H1 (cell line): ENCODE measurements around the gene KIF25. TPM values are rescaled to one million over a fixed set of nuclear protein-coding genes. Genes with fewer than 3 reads are reported as not detected.

Experiments
- CTCF ChIA-PET: fragments of 300-600 bp; sonication (Branson Sonifier 250); formaldehyde crosslinking; loops from one replicate; lab custom pipeline; 2021; ENCODE audit not compliant: partially characterized antibody; lab: Charles Lee
- POLR2A ChIA-PET: fragments of 300-600 bp; sonication (Branson Sonifier 250); formaldehyde crosslinking; loops from one replicate; lab custom pipeline; 2021; ENCODE audit warnings: inconsistent platforms; ENCODE audit not compliant: partially characterized antibody; lab: Charles Lee
- DNase-seq, 2 experiments: peaks; one replicate each; pipeline versions ENCODE4 v3.0.0 to v3.0.0-alpha.2; 2010 to 2022; ENCODE audit warnings: low spot score in 2 of 2, low read depth in 1 of 2, mixed read lengths in 1 of 2
- FAIRE-seq: peaks from 2 replicates; lab custom pipeline; 2011; peaks lifted over from hg19 to GRCh38; lab: Jason Lieb, UNC
- H2AFZ ChIP-seq: 2 replicates; pipeline ENCODE4 v1.8.1; 2012; ENCODE audit warnings: low read length, inconsistent platforms
- H2AK5ac ChIP-seq: 2 replicates; pipeline ENCODE4 v1.6.1; 2013; ENCODE audit warnings: low read depth, low read length
- H2BK120ac ChIP-seq: replicated peaks from 2 replicates; pipeline ENCODE3; 2013; ENCODE audit warnings: low read depth, low read length, inconsistent platforms
- H2BK12ac ChIP-seq: 2 replicates; pipeline ENCODE4 v1.6.1; 2013; ENCODE audit warnings: low read depth, low read length
- H2BK15ac ChIP-seq: 2 replicates; pipeline ENCODE4 v1.6.1; 2013; ENCODE audit warnings: low read length
- H2BK20ac ChIP-seq: 2 replicates; pipeline ENCODE4 v1.6.1; 2013; ENCODE audit warnings: low read length
- H2BK5ac ChIP-seq: 2 replicates; pipeline ENCODE4 v1.6.1; 2013; ENCODE audit warnings: low read depth, low read length
- H3K14ac ChIP-seq: 2 replicates; pipeline ENCODE4 v1.6.1; 2013; ENCODE audit warnings: inconsistent platforms; ENCODE audit not compliant: insufficient read length
- H3K18ac ChIP-seq: 2 replicates; pipeline ENCODE4 v1.6.1; 2013; ENCODE audit warnings: low read length; ENCODE audit errors: extremely low read depth
- H3K23ac ChIP-seq: 2 replicates; pipeline ENCODE4 v1.6.1; 2013; ENCODE audit warnings: inconsistent platforms; ENCODE audit not compliant: insufficient read length
- H3K23me2 ChIP-seq: 2 replicates; pipeline ENCODE4 v1.6.1; 2013; ENCODE audit warnings: low read depth, low read length
- H3K27ac ChIP-seq: 2 replicates; pipeline ENCODE4 v1.6.1; 2011; ENCODE audit warnings: low read depth, low read length, inconsistent platforms
- H3K27me3 ChIP-seq, 4 experiments: replicated peaks in 1 of 4; 1 replicate in 1 of 4; 2 replicates in 3 of 4; pipeline versions ENCODE4 v1.6.1 to v1.8.1; 2011 to 2013; ENCODE audit warnings: low read length in 3 of 4, mild to moderate bottlenecking in 3 of 4, inconsistent platforms in 2 of 4, mixed read lengths in 2 of 4, moderate library complexity in 1 of 4; ENCODE audit not compliant: control insufficient read depth in 3 of 4, insufficient read depth in 3 of 4; ENCODE audit errors: extremely low read depth in 1 of 4
- H3K36me3 ChIP-seq, 4 experiments: 2 replicates each; pipeline versions ENCODE4 v1.6.1 to v1.8.1; 2011 to 2013; ENCODE audit warnings: mild to moderate bottlenecking in 4 of 4, low read length in 3 of 4, moderate library complexity in 2 of 4, control low read depth in 1 of 4, inconsistent platforms in 1 of 4; ENCODE audit not compliant: insufficient read depth in 4 of 4, control insufficient read depth in 2 of 4
- H3K4ac ChIP-seq: replicated peaks from 2 replicates; pipeline ENCODE3; 2013; ENCODE audit warnings: low read length, low read depth, mixed read lengths, inconsistent platforms; ENCODE audit not compliant: insufficient read length
- H3K4me1 ChIP-seq, 4 experiments: replicated peaks in 1 of 4; 1 replicate in 1 of 4; 2 replicates in 3 of 4; pipeline versions ENCODE4 v1.6.1 to v1.8.1; 2011 to 2013; ENCODE audit warnings: low read length in 3 of 4, inconsistent platforms in 2 of 4, mixed read lengths in 1 of 4; ENCODE audit not compliant: insufficient read depth in 4 of 4, control insufficient read depth in 3 of 4
- H3K4me2 ChIP-seq, 2 experiments: 2 replicates each; pipeline versions ENCODE4 v1.6.1 to v1.8.1; 2011 to 2013; ENCODE audit warnings: low read depth in 2 of 2, low read length in 2 of 2, control low read depth in 1 of 2, inconsistent platforms in 1 of 2, mild to moderate bottlenecking in 1 of 2; ENCODE audit not compliant: insufficient read depth in 1 of 2
- H3K4me3 ChIP-seq, 4 experiments: fragments of 200-600, 300-600 bp in 1 of 4; sonication (generic), shearing (Covaris generic), sonication (Bioruptor Twin) in 1 of 4; 2 replicates each; pipeline versions ENCODE4 v1.5.1 to v1.8.1; 2011 to 2016; ENCODE audit warnings: low read length in 4 of 4, low read depth in 3 of 4, control low read depth in 2 of 4, inconsistent platforms in 2 of 4, mild to moderate bottlenecking in 2 of 4, mixed read lengths in 1 of 4, moderate library complexity in 1 of 4; ENCODE audit not compliant: insufficient read depth in 2 of 4; ENCODE audit errors: extremely low read depth in 1 of 4
- H3K56ac ChIP-seq: replicated peaks from 2 replicates; pipeline ENCODE3; 2013; ENCODE audit warnings: low read depth, mild to moderate bottlenecking, mixed read lengths, low read length, inconsistent platforms; ENCODE audit not compliant: insufficient read length
- H3K79me1 ChIP-seq: 2 replicates; pipeline ENCODE4 v1.6.1; 2013; ENCODE audit warnings: low read depth, low read length, control low read depth
- H3K79me2 ChIP-seq, 2 experiments: 2 replicates each; pipeline versions ENCODE4 v1.6.1 to v1.8.1; 2012 to 2013; ENCODE audit warnings: low read length in 2 of 2, mild to moderate bottlenecking in 2 of 2, inconsistent platforms in 1 of 2; ENCODE audit not compliant: insufficient read depth in 2 of 2, control insufficient read depth in 1 of 2
- H3K9ac ChIP-seq, 4 experiments: replicated peaks in 1 of 4; 1 replicate in 1 of 4; 2 replicates in 3 of 4; pipeline versions ENCODE4 v1.6.1 to v1.8.1; 2011 to 2013; ENCODE audit warnings: low read depth in 3 of 4, low read length in 3 of 4, control low read depth in 2 of 4, mild to moderate bottlenecking in 2 of 4, moderate library complexity in 2 of 4, inconsistent platforms in 1 of 4; ENCODE audit errors: extremely low read depth in 1 of 4
- H3K9me3 ChIP-seq, 2 experiments: 2 replicates each; pipeline versions ENCODE4 v1.6.1 to v1.8.1; 2012 to 2013; ENCODE audit warnings: mild to moderate bottlenecking in 2 of 2, moderate library complexity in 2 of 2, control low read depth in 1 of 2, inconsistent platforms in 1 of 2, low read depth in 1 of 2, low read length in 1 of 2, mixed read lengths in 1 of 2; ENCODE audit not compliant: insufficient read depth in 2 of 2
- H4K20me1 ChIP-seq, 2 experiments: replicated peaks in 1 of 2; 2 replicates each; pipeline versions ENCODE3 to v1.8.1; 2011 to 2013; ENCODE audit warnings: inconsistent platforms in 2 of 2, low read length in 2 of 2, mild to moderate bottlenecking in 1 of 2; ENCODE audit not compliant: insufficient read depth in 2 of 2, control insufficient read depth in 1 of 2
- H4K5ac ChIP-seq: 2 replicates; pipeline ENCODE4 v1.6.1; 2013; ENCODE audit warnings: low read length, low read depth, mixed read lengths, inconsistent platforms; ENCODE audit not compliant: insufficient read length
- H4K8ac ChIP-seq: 2 replicates; pipeline ENCODE4 v1.8.0; 2013; ENCODE audit warnings: mild to moderate bottlenecking, moderate library complexity, low read length, inconsistent platforms; ENCODE audit not compliant: insufficient read depth; ENCODE audit errors: extremely low read depth
- H4K91ac ChIP-seq: replicated peaks from 2 replicates; pipeline ENCODE3; 2013; ENCODE audit warnings: low read length, mixed read lengths, inconsistent platforms; ENCODE audit not compliant: insufficient read length
- RNF2 ChIP-seq: fragments of 200-900, 300-1000 bp; sonication (generic); IDR thresholded peaks from 2 replicates; pipeline ENCODE4 v1.7.1; 2016; ENCODE audit warnings: borderline replicate concordance, low read depth, mild to moderate bottlenecking, antibody characterized with exemption, low read length; ENCODE audit not compliant: poor library complexity, severe bottlenecking; ENCODE audit errors: missing control alignments
- WGBS, 2 experiments: shearing (Covaris generic) in 1 of 2; methylation state at CpG; one replicate each; pipeline versions ENCODE4 v1.1.6 to v1.1.7; 2013 to 2015; ENCODE audit warnings: low lambda C conversion rate in 2 of 2, mixed read lengths in 2 of 2, inconsistent platforms in 1 of 2, low coverage in 1 of 2, missing lambda C conversion rate in 1 of 2; ENCODE audit not compliant: insufficient replicate concordance in 2 of 2, insufficient coverage in 1 of 2, insufficient read length in 1 of 2; ENCODE audit errors: extremely low coverage in 1 of 2, missing lambda C conversion rate in 1 of 2; 5-methylcytosine and 5-hydroxymethylcytosine counted together
- polyA plus RNA-seq, 7 experiments: library from polyadenylated mRNA; depleted of rRNA in 3 of 7; stranded (reverse) in 5 of 7; unstranded in 2 of 7; fragments of >200 nt in 5 of 7; fragments of 200-250 nt in 2 of 7; gene quantifications; 1 replicate in 5 of 7; 2 replicates in 1 of 7; 4 replicates in 1 of 7; pipeline versions ENCODE4 v1.2.1 to v1.2.3, GENCODE V29; 2011 to 2013; ENCODE audit warnings: missing spikeins in 2 of 7, mixed read lengths in 2 of 7
- total RNA-seq: library from RNA; stranded (reverse); fragmentation: NEBNext Ultra II Directional; extraction: Animal tissue kit (Norgen Biotek cat#: 25700); gene quantifications from 2 replicates; pipeline ENCODE4 v1.2.1, GENCODE V29; 2021
- TF ChIP-seq, protein P1 (sequence below): IDR thresholded peaks from 2 replicates; pipeline ENCODE4 v1.6.1; 2012; ENCODE audit warnings: inconsistent platforms
- TF ChIP-seq, protein P2 (sequence below): IDR thresholded peaks from 2 replicates; pipeline ENCODE4 v1.6.1; 2012; ENCODE audit warnings: inconsistent platforms

Gene KIF25
- total and polyA plus RNA-seq, 2 of the 8 experiments (the other 6 are each of a cell fraction or from before 2014, with no cell fraction given), result 1.5 to 2.0 TPM

DNA sequence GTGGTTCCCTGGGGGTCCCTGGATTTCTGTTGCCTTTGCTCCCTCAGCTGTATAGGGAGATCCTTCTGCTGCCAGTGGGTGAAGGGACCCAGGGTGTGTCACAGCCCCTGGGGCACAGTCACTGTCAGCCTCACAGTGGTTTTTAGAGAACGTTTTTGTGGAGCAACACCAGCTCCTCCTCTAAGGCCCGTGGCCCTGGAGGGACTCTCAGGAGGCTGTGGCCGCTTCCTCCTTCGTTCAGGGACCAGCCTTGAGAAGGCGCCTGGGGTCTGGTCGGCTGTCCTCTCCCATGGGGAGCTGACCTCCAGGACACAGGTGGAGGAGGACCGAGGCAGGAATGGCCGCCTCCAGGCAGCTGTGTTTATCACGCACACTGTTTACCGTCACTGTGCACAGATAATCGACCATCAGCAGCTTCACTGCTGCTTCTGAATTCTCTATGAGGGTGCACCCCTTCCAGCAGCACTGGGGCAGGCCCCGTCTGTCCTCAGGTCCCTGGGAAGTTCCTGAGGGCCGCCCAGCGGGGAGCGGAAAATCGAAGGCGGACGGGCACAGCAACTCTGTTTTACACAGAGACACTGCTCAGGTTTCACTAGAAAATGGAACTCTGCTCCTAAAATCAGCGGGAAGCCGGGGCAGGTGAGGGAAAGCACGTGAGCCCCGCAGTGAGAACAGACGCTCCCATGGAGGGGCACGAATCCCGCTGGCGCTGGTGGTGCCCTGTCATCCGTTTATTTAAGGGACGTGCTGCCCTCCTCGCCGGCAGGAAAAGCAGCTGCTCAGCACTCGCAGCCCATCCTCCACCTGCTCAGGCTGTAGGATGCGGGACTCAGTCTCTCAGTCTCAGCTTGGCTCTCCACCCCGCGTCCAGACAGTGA lies 92.0 kb downstream of the KIF25 start:
- peak overlapping the region; percentile 45 for H3K14ac ChIP-seq
- H3K4me3 ChIP-seq, result no peak overlapping the region
- peak overlapping the region; percentile 54 for H2BK120ac ChIP-seq
- peaks cover 0 to 29% (median 13%) of the 10 kb centered on the region in 4 experiments; a peak in 6 of 7 replicates for H3K4me1 ChIP-seq
- no peak overlapping the region for H2BK20ac ChIP-seq
- H2AK5ac ChIP-seq, result 0 out of 2 replicates have a peak overlapping the region, but pooled peaks have one; percentile 53
- no peak overlapping the region for H3K27ac ChIP-seq
- no peak overlapping the region for H3K9ac ChIP-seq
- DNase-seq, result no peak
- H3K27me3 ChIP-seq, result peaks cover 0 to 2% (median 0%) of the 10 kb centered on the region in 4 experiments; a peak in 2 of 7 replicates
- H4K91ac ChIP-seq, result peak overlapping the region; percentile 73
- no peaks in the 10 kb centered on the region for H3K36me3 ChIP-seq
- no peak overlapping the region; a peak in 1 of 4 replicates for H3K4me2 ChIP-seq
- peak overlapping the region; percentile 52; the same call in 1 of the 2 replicates for H2BK5ac ChIP-seq
- CTCF ChIA-PET, result interaction anchor here (0.7 to 2.4 kb wide), 11 partner anchors 14 to 50 kb away, joined by 4 to 12 read pairs (median 6); no protein-coding TSS in a partner anchor
- no peaks in the 10 kb centered on the region for H3K79me2 ChIP-seq
- H4K20me1 ChIP-seq, result no peaks in the 10 kb centered on the region
- no peak for FAIRE-seq
- peak overlapping the region; percentile 50; the same call in 1 of the 2 replicates for H2AFZ ChIP-seq
- no peak overlapping the region for H3K56ac ChIP-seq
- WGBS, 2 experiments, result 79% methylated on average over 34 of the region's 34 CpGs; no CpG with 5 or more reads in 1 of the 2 experiments
- TF ChIP-seq, protein P1, sequence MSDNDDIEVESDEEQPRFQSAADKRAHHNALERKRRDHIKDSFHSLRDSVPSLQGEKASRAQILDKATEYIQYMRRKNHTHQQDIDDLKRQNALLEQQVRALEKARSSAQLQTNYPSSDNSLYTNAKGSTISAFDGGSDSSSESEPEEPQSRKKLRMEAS, result peak; percentile 84
- TF ChIP-seq, protein P2, sequence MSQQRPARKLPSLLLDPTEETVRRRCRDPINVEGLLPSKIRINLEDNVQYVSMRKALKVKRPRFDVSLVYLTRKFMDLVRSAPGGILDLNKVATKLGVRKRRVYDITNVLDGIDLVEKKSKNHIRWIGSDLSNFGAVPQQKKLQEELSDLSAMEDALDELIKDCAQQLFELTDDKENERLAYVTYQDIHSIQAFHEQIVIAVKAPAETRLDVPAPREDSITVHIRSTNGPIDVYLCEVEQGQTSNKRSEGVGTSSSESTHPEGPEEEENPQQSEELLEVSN, result peak; percentile 94
- no peak for TF ChIP-seq RNF2
- TF ChIP-seq, all 59 proteins: peak for 2
- Histone ChIP-seq H3K4ac (peak overlapping the region; percentile 83), H3K9me3 (no peaks in the 10 kb centered on the region), H3K23ac (no peak overlapping the region), H4K8ac (no peak overlapping the region; the same call in 1 of the 2 replicates), H2BK12ac (no peak overlapping the region), H3K18ac (no peak overlapping the region; the same call in none of the 2 replicates), H3K79me1 (no peaks in the 10 kb centered on the region), H2BK15ac (0 out of 2 replicates have a peak overlapping the region, but pooled peaks have one; percentile 61), H4K5ac (no peak overlapping the region), H3K23me2 (no peaks in the 10 kb centered on the region)
- POLR2A ChIA-PET, result interaction anchor here (1.4 kb wide), 1 partner anchor 42 kb away, joined by 3 read pairs; no protein-coding TSS in a partner anchor
